ENCODE measurements around the gene SPEG.
"Not testable (repeated sequence)": the region's sequence is repeated elsewhere in the genome, so short reads cannot be mapped to it uniquely, and the experiment has no call there.

Gene SPEG

GRCh38 chr2:219404954-219405353 is 29.7 kb upstream of the SPEG start:
- DNase-seq (ENCODE audit: low spot score) = no peak

GRCh38 chr2:219405451-219405850 is 29.2 kb upstream of the SPEG start:
- no peak for DNase-seq (ENCODE audit: low spot score)

GRCh38 chr2:219405958-219406860 is 28.4 kb upstream of the SPEG start:
- no peak for DNase-seq (ENCODE audit: low spot score)

- no peak for DNase-seq (ENCODE audit: low spot score)
These were observed 27.8 kb upstream of the SPEG start for GRCh38 chr2:219406861-219407230.

GRCh38 chr2:219407343-219407742 is 27.3 kb upstream of the SPEG start:
- not testable (repeated sequence) for DNase-seq (ENCODE audit: low spot score)

GRCh38 chr2:219408204-219408603 is 26.4 kb upstream of the SPEG start:
- DNase-seq (ENCODE audit: low spot score) = no peak

- DNase-seq (ENCODE audit: low spot score) = no peak
These were observed 26.0 kb upstream of the SPEG start for GRCh38 chr2:219408631-219409030.

- DNase-seq (ENCODE audit: low spot score) = no peak
These were observed 25.0 kb upstream of the SPEG start for GRCh38 chr2:219409619-219410018.

- DNase-seq (ENCODE audit: low spot score) = no peak
These were observed 24.3 kb upstream of the SPEG start for GRCh38 chr2:219410390-219410789.

- DNase-seq (ENCODE audit: low spot score) = no peak
These were observed 19.8 kb upstream of the SPEG start for GRCh38 chr2:219414857-219415256.

- DNase-seq (ENCODE audit: low spot score) = no peak
These were observed 18.9 kb upstream of the SPEG start for GRCh38 chr2:219415580-219416234.

GRCh38 chr2:219416235-219416602 is 18.4 kb upstream of the SPEG start:
- no peak for DNase-seq (ENCODE audit: low spot score)

GRCh38 chr2:219416938-219417337 is 17.7 kb upstream of the SPEG start:
- DNase-seq (ENCODE audit: low spot score) = no peak

- DNase-seq (ENCODE audit: low spot score) = no peak
These were observed 17.3 kb upstream of the SPEG start for GRCh38 chr2:219417374-219417773.

GRCh38 chr2:219418155-219419011 is 16.3 kb upstream of the SPEG start, which contains the start of gene DES:
Gene DES (plus strand): TSS chr2:219418377. CDS start chr2:219418463, 86 bp downstream.
- DNase-seq (ENCODE audit: low spot score) = no peak

GRCh38 chr2:219419012-219419324 is 15.7 kb upstream of the SPEG start:
- DNase-seq (ENCODE audit: low spot score) = no peak

GRCh38 chr2:219419331-219420197 is 15.1 kb upstream of the SPEG start:
- DNase-seq (ENCODE audit: low spot score) = no peak

GRCh38 chr2:219420687-219421086 is 14.0 kb upstream of the SPEG start:
- DNase-seq (ENCODE audit: low spot score) = no peak

GRCh38 chr2:219421323-219421722 is 13.3 kb upstream of the SPEG start:
- DNase-seq (ENCODE audit: low spot score) = no peak

GRCh38 chr2:219422952-219423534 is 11.6 kb upstream of the SPEG start:
- no peak for DNase-seq (ENCODE audit: low spot score)

- DNase-seq (ENCODE audit: low spot score) = no peak
These were observed 10.8 kb upstream of the SPEG start for GRCh38 chr2:219423652-219424377.
